A549 (cell line): ENCODE measurements around the gene UROC1.

Experiments used
- CBX2 ChIP-seq: fragments of 200-600 bp; sonication (generic); IDR thresholded peaks from 2 replicates; pipeline ENCODE4 v1.6.1; 2016; ENCODE audit warnings: low read depth, mild to moderate bottlenecking, borderline replicate concordance
- ELK1 ChIP-seq: fragments of 150-350 bp; IDR thresholded peaks from 2 replicates; pipeline ENCODE4 v1.6.1; 2014; ENCODE audit warnings: low read depth, mild to moderate bottlenecking, low read length
- EP300 ChIP-seq, 2 experiments: fragments of >200 bp; sonication (Bioruptor Twin); formaldehyde crosslinking; IDR thresholded peaks; 2 replicates in 1 of 2; 3 replicates in 1 of 2; pipeline ENCODE4 v1.6.1; 2016 to 2017
- HDAC2 ChIP-seq: fragments of 200-600 bp; sonication (generic); IDR thresholded peaks from 2 replicates; pipeline ENCODE4 v1.6.1; 2016
- MAZ ChIP-seq: fragments of 150-350 bp; IDR thresholded peaks from 2 replicates; pipeline ENCODE4 v1.6.1; 2014; ENCODE audit warnings: antibody characterized with exemption, low read depth, low read length, borderline replicate concordance
- MYC ChIP-seq: IDR thresholded peaks from 2 replicates; pipeline ENCODE4 v1.6.1; 2012; ENCODE audit warnings: mild to moderate bottlenecking, inconsistent platforms, low read length, improper control_type of control experiment, borderline replicate concordance
- RCOR1 ChIP-seq: fragments of 150-350 bp; IDR thresholded peaks from 2 replicates; pipeline ENCODE4 v1.6.1; 2014; ENCODE audit warnings: antibody characterized with exemption, low read length, low read depth
- RNF2 ChIP-seq: fragments of 200-600 bp; sonication (generic); IDR thresholded peaks from 2 replicates; pipeline ENCODE4 v1.6.1; 2016; ENCODE audit warnings: low read depth, mild to moderate bottlenecking, antibody characterized with exemption, moderate library complexity, borderline replicate concordance
- SMC3 ChIP-seq: fragments of >200 bp; sonication (Bioruptor Twin); formaldehyde crosslinking; IDR thresholded peaks from 3 replicates; pipeline ENCODE4 v1.6.1; 2018; ENCODE audit warnings: inconsistent platforms

GRCh38 chr3:126537116-126537729 is 19.6 kb upstream of the UROC1 start:
- TF ChIP-seq MAZ (no peak), EP300 (IDR thresholded peaks at IDR 0.05) (no peak), MYC (no peak), ELK1 (no peak), SMC3 (no peak), RNF2 (no peak), RCOR1 (no peak), CBX2 (no peak), HDAC2 (no peak)
